DND-41 (cell line): ENCODE data around the gene MTA1.

Source experiments
- ATAC-seq: fragments of 200-7000 bp; cut with Tn5 transposase; 3 replicates; pipeline ENCODE4 v1.9.1; 2021; ENCODE audit warnings: low read depth; ENCODE audit not compliant: insufficient read depth
- DNase-seq: peaks from one replicate; pipeline ENCODE4 v3.0.0-alpha.2; 2020
- H2AFZ ChIP-seq: 2 replicates; pipeline ENCODE4 v1.6.0; 2012; ENCODE audit warnings: low read depth, low read length
- H3K27ac ChIP-seq: 2 replicates; pipeline ENCODE4 v1.5.1; 2012; ENCODE audit warnings: low read length, inconsistent platforms
- H3K27me3 ChIP-seq: fragments of 200-600 bp; sonication (generic); 2 replicates; pipeline ENCODE4 v1.6.0; 2012; ENCODE audit warnings: low read length, mild to moderate bottlenecking, inconsistent platforms; ENCODE audit not compliant: insufficient read depth, poor library complexity
- H3K36me3 ChIP-seq: 2 replicates; pipeline ENCODE4 v1.5.1; 2012; ENCODE audit warnings: low read length, inconsistent platforms; ENCODE audit not compliant: insufficient read depth
- H3K4me1 ChIP-seq: 2 replicates; pipeline ENCODE4 v1.5.1; 2012; ENCODE audit warnings: mild to moderate bottlenecking, low read length; ENCODE audit not compliant: insufficient read depth
- H3K4me2 ChIP-seq: 2 replicates; pipeline ENCODE4 v1.6.0; 2012; ENCODE audit warnings: mild to moderate bottlenecking, moderate library complexity, low read length, inconsistent platforms; ENCODE audit not compliant: insufficient read depth
- H3K4me3 ChIP-seq, 2 experiments: fragments of 200-600 bp in 1 of 2; shearing (Covaris generic) in 1 of 2; 2 replicates each; pipeline ENCODE4 v1.5.1; 2012 to 2016; ENCODE audit warnings: inconsistent platforms in 2 of 2, low read length in 2 of 2, mild to moderate bottlenecking in 2 of 2, low read depth in 1 of 2, moderate library complexity in 1 of 2
- H3K79me2 ChIP-seq: 2 replicates; pipeline ENCODE4 v1.6.0; 2012; ENCODE audit warnings: low read length, inconsistent platforms; ENCODE audit not compliant: insufficient read depth
- H3K9ac ChIP-seq: 2 replicates; pipeline ENCODE4 v1.6.0; 2012; ENCODE audit warnings: low read depth, mild to moderate bottlenecking, inconsistent platforms, low read length, moderate library complexity
- H3K9me3 ChIP-seq: 2 replicates; pipeline ENCODE4 v1.5.1; 2012; ENCODE audit warnings: low read length, moderate library complexity, mild to moderate bottlenecking, inconsistent platforms; ENCODE audit not compliant: insufficient read depth, severe bottlenecking
- H4K20me1 ChIP-seq: 2 replicates; pipeline ENCODE4 v1.6.0; 2012; ENCODE audit warnings: low read length; ENCODE audit not compliant: insufficient read depth
- CTCF ChIP-seq: IDR thresholded peaks from 2 replicates; pipeline ENCODE4 v1.5.1; 2012; ENCODE audit warnings: borderline replicate concordance, low read length, moderate library complexity, mild to moderate bottlenecking; ENCODE audit not compliant: poor library complexity, severe bottlenecking; ENCODE audit errors: extremely low read depth
- EZH2 ChIP-seq: IDR thresholded peaks from 3 replicates; pipeline ENCODE4 v1.6.1; 2012; ENCODE audit warnings: borderline replicate concordance, low read depth, mild to moderate bottlenecking, moderate library complexity, low read length, inconsistent platforms; ENCODE audit not compliant: severe bottlenecking

MTA1 gene

DNA sequence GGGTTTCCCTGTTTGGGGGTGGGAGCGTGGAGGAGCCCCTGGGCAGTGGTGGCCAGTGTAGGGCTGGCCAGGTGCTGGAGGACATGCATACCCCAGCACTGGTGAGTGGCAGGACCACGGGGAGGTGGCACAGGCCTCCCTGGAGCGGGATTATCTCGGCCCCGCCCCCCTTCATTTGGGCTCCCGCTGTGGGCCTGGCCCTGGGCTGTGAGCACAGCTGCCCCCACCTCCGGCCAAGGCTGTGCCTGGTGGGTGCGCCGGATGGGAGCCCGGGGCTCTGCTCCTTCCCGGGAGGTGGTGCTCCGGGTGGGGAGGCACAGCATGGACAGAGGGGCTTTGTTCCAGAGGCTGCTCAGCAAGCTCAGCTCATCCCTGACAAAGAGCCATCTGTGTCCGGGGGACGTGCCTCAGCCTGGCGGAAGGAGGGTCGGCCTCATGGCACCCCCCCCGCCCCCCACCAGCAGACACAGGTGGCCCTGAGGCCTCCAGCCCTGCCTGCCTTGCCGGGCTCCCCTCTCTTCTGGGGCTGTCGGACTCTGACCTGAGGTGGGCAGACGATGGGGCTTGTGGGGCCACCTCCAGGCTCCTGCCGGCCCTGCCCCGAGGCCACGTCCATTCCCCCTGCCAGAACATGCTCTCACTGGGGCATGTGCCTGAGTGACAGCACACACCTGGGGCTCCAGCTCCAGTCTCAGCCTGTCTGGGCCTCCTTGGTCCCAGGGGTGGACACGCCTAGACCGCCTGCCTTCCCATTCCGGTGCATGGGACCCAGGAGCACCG, 79.8 kb downstream of the MTA1 start:
- peak; percentile 11; the same call in 1 of the 3 replicates for ATAC-seq
- peaks cover 38% of the 10 kb centered on the region for H4K20me1 ChIP-seq
- no peak overlapping the region for H3K27ac ChIP-seq

GRCh38 chr14:105500036-105500725, 80.6 kb downstream of the MTA1 start:
- H2AFZ ChIP-seq, result no peak overlapping the region
- ATAC-seq (no peak), DNase-seq (no peak)
- no peaks in the 10 kb centered on the region for H3K27me3 ChIP-seq
- no peak overlapping the region for H3K4me3 ChIP-seq
- no peaks in the 10 kb centered on the region for H3K79me2 ChIP-seq
- H3K9me3 ChIP-seq, result no peaks in the 10 kb centered on the region
- H3K9ac ChIP-seq, result no peak overlapping the region
- H3K4me1 ChIP-seq, result no peaks in the 10 kb centered on the region
- H3K36me3 ChIP-seq, result peaks cover 25% of the 10 kb centered on the region
- H3K4me2 ChIP-seq, result no peak overlapping the region
- H3K27ac ChIP-seq, result no peak overlapping the region
- peaks cover 33% of the 10 kb centered on the region for H4K20me1 ChIP-seq
- TF ChIP-seq CTCF (no peak), EZH2 (no peak)

More for the DNA sequence above, 79.8 kb downstream of the MTA1 start:
- no peaks in the 10 kb centered on the region for H3K4me1 ChIP-seq
- no peaks in the 10 kb centered on the region for H3K27me3 ChIP-seq
- H3K36me3 ChIP-seq, result peaks cover 27% of the 10 kb centered on the region
- H2AFZ ChIP-seq, result no peak overlapping the region
- H3K9ac ChIP-seq, result no peak overlapping the region
- DNase-seq, result no peak
- H3K79me2 ChIP-seq, result no peaks in the 10 kb centered on the region
- H3K4me3 ChIP-seq, result no peak overlapping the region
- no peak overlapping the region for H3K4me2 ChIP-seq
- TF ChIP-seq CTCF, result no peak
- no peak for TF ChIP-seq EZH2
- no peaks in the 10 kb centered on the region for H3K9me3 ChIP-seq

DNA sequence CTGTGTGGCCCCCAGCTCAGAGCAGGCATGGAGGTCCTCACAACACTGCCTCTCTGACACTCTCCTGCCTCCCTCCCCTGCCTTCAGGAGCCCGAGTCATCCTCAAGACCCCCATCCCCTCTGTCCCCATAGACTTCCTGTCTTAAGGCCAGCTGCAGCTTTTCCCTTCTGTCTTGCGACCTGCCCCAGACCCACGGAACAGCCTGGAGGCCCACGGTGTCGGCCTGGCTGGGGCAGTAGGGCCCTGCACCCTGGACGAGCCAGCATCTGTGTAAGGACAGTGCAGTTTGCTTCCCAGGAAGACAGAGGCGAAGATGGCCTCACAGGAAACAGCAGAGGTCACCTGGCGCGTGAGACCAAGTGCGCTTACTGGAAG, 81.1 kb downstream of the MTA1 start:
- 0 out of 3 replicates have a peak, but pooled peaks have one; percentile 5 for ATAC-seq
- H3K79me2 ChIP-seq, result no peaks in the 10 kb centered on the region
- no peak for DNase-seq
- TF ChIP-seq CTCF (no peak), EZH2 (no peak)
- H3K27me3 ChIP-seq, result no peaks in the 10 kb centered on the region
- no peaks in the 10 kb centered on the region for H3K4me1 ChIP-seq
- no peak overlapping the region for H3K27ac ChIP-seq
- H3K9me3 ChIP-seq, result no peaks in the 10 kb centered on the region
- no peak overlapping the region for H3K4me3 ChIP-seq
- H3K36me3 ChIP-seq, result peaks cover 25% of the 10 kb centered on the region
- H3K4me2 ChIP-seq, result no peak overlapping the region
- peaks cover 28% of the 10 kb centered on the region for H4K20me1 ChIP-seq
- H3K9ac ChIP-seq, result no peak overlapping the region
- no peak overlapping the region for H2AFZ ChIP-seq
